HuH-7.5 (cell line): Measurements from ENCODE around the gene CALCOCO1.
"Not testable (repeated sequence)": the region's sequence is repeated elsewhere in the genome, so short reads cannot be mapped to it uniquely, and the experiment has no call there.

Experiments used
- DNase-seq: peaks from one replicate; pipeline ENCODE4 v3.0.0; 2011; ENCODE audit warnings: low spot score

CALCOCO1 gene, protein sequence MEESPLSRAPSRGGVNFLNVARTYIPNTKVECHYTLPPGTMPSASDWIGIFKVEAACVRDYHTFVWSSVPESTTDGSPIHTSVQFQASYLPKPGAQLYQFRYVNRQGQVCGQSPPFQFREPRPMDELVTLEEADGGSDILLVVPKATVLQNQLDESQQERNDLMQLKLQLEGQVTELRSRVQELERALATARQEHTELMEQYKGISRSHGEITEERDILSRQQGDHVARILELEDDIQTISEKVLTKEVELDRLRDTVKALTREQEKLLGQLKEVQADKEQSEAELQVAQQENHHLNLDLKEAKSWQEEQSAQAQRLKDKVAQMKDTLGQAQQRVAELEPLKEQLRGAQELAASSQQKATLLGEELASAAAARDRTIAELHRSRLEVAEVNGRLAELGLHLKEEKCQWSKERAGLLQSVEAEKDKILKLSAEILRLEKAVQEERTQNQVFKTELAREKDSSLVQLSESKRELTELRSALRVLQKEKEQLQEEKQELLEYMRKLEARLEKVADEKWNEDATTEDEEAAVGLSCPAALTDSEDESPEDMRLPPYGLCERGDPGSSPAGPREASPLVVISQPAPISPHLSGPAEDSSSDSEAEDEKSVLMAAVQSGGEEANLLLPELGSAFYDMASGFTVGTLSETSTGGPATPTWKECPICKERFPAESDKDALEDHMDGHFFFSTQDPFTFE

GRCh38 chr12:53727310-53728041 is at the start of gene CALCOCO1:
Gene CALCOCO1 (minus strand): TSS chr12:53727452. CDS start chr12:53725242, 2,210 bp downstream.
- DNase-seq = peak; percentile 96

DNA sequence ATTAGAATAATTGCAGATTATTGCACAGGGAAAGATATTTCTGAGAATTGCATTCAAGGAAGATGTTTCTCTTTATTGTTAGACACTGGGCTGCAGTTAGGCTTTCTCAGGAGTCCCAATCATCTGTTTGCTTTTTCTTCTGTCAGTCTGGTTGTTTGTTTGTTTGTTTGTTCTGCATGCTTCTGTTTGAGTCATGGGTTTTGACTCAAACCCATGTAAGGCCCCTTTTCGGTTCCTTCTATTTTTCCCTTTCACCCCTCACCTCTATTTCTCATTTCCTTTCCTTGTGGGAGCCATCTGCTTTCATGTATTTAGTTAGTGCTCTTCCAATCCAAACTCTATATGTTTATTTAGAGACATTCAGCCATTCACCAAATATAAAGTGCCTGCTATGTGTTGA is 49.6 kb upstream of the CALCOCO1 start:
- DNase-seq = no peak

DNA sequence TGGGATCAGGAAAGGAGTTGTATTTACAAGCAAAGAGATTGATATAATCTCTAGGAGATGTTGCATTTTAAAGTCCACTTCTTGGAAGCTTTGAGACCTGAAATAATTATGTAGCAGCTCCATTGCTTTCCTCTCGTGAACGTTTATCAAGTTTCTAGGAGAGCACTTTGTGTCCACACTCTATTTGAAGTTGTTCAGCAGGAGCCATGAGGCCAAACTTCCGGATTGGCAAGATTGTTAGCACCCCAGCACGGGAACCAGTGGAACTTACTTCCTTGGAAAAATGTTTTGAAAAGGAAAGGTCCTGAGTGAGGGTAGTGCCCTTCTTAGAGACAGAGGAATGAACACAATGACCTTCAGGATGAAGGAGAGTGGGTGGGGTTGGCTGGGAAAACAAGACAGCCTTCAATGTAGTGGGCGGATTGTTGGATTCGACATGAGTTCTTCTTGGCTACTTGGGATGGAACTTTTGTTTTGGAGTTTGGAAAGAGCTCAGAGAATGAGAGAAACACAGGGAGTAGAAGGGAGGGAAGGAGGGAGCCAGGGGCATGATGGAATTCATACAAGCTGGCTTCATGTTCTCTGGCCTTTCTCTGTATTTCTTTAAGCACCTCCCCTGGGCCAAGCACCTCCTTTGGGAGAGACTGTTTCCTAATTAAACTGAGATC is 48.4 kb upstream of the CALCOCO1 start:
- DNase-seq = no peak

- DNase-seq = no peak
Observed at GRCh38 chr12:53770281-53770680, 43.0 kb upstream of the CALCOCO1 start.

- no peak for DNase-seq
Observed at GRCh38 chr12:53768976-53769375, 41.7 kb upstream of the CALCOCO1 start.

GRCh38 chr12:53766881-53767280 is 39.6 kb upstream of the CALCOCO1 start:
- DNase-seq = no peak

DNA sequence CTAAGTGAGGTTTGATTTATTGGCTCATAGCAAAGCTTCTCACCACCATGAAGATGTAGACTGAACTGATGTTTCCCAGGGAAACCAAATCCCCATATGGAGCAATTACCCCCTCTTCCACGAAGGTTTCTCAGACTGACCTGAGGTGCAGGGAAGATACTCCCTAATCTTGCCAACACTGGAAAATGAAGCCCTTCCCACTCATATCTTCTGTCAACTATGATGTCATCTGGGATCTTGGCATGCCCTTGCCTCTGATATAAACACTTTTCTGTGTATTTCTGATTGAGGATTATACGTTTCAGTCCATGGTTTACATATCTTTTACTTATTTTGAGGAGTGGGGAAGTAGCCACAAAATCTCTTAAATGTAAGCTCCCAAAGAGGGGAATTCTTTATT is 38.6 kb upstream of the CALCOCO1 start:
- no peak for DNase-seq

DNA sequence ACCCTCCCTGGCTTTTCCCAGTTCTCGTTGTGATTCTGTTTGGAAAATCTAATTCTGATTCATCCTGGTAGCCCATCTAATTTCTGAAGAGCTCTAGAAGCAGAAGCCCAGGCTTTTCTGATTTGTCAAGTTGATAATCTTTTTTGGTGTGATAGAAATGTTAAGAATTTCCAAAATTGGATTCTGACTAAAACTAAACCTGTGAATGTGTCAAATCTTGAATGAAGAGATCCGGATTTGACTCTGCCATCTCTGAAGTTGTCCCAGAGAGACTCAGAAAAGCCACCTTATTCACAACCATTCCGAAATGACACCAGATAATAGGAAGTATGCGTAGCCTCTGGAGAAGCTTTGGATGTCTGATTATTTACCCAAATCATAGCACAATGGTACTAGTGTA is 37.4 kb upstream of the CALCOCO1 start:
- DNase-seq = no peak

DNA sequence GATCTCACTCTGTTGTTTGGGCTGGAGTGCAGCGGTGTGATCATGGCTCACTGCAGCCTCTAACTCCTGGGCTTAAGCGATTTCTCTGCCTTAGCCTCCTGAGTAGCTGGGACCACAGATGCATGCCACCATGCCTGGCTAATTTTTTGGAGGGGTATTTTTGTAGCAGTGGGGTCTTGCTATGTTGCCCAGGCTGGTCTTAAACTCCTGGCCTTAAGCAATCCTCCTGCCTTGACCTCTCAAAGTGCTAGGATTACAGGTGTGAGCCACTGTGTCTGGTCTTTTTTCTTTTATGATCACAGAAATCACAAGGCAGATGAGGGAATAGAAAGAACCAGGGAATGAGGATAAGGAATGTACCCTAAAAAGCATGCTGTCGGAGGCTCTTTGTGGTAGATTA is 35.5 kb upstream of the CALCOCO1 start:
- not testable (repeated sequence) for DNase-seq

GRCh38 chr12:53761306-53761705 is 34.1 kb upstream of the CALCOCO1 start:
- DNase-seq = no peak

DNA sequence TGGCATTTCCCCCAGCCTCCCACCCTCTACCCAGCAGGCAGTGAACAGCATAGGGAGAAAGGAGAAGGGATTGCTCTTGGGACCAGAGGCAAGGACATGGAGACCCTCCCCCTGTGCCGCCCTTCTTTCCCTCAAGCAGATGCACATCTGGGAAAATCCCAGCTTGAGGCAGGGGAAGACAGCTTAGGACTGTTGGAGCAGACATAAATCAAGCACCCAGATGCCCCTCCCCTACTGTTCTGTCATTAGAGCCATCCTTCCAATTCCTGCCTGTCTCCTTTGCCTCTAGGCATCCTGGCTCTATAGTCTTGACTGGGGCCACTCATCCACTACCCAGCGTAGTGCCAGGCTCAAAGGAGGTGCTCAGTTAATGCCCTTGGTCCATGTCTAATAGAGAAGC is 32.0 kb upstream of the CALCOCO1 start:
- DNase-seq = no peak

DNA sequence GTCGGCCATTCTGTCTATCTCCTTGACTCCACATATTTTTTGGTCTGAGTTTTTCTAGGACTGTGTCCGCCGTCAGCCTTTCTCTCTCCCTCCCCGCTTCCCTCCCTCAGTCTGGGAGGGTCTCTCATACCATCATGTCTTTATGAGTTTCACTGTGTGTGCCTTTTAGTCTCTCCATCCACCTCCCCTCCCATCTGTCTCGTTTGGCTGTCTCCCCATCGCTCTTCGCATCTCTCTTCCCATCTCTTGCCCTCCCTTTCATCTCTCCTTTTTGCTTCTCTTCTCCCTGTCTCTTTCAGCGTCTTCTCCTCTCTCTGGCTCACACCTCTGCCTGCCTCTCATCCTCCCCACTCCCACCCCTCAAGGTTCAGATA is 31.5 kb upstream of the CALCOCO1 start:
- no peak for DNase-seq

- DNase-seq = no peak
Observed at GRCh38 chr12:53758081-53758729, 31.0 kb upstream of the CALCOCO1 start.

DNA sequence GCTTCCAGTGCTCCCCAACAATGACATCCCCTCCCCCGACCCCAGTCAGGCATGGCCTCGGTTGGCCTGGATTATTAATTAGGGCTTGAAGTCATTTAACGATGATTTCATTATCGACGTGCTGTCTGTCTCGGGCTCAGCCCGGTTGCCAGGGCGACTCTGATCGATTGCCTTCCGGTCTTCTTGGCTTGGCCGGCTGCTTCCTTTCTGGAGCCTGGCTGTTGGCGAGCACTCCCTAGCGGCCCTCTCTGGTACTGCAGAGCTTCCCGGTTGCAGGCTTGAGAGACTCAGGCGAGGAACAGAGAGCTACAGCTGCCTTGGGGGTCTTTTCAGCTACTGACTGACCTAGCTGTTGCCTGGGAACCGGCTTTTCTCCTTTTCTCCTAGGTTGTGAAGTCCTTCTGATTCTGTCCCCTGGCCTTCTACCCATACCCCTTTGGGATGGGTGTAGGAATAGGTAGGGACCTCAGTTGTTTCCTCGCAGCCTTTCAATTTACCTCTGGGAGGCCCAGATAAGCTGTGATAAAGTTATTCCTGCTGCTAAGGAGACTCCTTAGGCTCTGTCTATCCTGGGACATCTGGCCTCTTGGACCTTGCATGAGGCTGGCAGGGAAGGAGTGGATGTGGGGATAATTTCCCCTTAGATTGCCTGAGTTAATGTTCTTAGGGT is 30.0 kb upstream of the CALCOCO1 start:
- DNase-seq = peak; percentile 92

DNA sequence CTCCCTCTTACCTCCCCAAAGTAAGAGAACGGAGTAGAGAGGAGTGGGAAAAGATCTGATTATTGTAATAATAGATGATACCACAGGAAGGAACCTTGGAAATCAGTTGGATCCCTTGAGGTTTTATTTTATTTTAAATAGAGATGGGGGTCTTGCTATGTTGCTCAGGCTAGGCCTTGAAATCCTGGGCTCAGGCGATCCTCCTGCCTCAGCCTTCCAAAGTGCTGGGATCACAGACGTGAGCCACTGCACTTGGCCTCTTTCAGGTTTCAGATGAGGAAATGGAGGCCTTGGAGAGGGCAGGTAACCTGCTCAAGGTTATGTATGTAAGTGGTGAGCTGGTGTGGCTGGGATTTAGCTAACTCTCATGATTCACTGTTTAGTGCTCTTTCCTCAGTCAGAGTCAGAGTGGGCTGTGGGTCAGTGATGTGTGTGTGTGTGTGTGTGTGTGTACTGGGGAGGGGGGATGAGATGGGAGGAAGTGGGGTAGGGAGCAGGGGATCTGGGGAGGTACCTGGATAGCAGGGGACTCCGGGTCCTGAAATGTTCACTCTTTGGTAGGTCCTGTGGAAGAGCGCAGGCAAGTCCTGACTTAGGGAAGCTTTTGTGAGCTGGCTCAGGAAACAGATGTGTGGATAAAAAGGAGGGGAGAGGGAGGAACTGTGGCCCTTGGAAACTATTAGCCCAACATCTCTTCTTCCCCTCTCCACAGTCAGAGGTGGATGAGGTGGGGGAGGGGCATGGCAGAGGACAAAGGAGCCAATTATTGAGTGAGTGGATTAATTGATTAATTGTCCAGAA is 29.2 kb upstream of the CALCOCO1 start:
- no peak for DNase-seq

DNA sequence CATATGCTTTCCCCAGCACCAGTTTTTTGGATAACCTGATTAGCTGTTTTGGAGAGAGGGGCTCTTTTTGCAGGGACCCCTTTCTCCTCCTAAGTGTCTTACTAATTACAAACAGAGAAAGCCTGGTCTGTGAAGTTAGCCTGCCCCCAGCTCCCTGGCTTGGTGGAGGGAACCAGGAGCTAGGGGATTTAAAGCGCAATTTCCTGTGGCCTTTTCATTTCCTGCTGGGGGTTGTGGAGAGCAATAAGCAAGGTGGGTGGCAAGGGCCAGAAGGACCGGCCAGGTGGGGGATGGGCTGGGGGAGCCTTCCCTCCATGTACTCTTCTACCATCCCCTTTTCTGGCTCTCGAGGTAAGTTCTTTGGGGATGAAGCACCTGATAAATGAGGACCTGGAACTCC is 28.6 kb upstream of the CALCOCO1 start:
- no peak for DNase-seq

DNA sequence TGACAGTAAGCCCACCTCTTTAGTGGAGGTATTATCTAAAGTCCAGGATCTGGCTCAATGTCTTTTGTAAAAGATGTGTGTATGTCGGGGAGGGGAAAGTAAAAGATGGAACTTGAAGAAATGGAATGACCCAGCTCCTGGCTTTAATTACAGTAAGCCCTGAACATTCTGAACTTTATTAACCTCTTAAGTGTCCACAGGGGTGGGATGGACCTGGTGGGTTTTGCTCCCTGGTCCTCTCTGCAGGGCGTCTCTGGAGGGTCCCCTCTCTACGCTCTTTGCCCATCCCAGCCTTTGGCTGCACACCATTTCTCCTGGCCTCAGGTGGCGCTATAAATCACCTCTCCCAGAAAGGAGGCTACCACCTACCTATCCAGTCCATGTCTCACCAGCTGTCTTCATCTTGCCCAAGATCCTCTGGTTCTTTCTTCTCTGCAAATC is 28.2 kb upstream of the CALCOCO1 start:
- no peak for DNase-seq

DNA sequence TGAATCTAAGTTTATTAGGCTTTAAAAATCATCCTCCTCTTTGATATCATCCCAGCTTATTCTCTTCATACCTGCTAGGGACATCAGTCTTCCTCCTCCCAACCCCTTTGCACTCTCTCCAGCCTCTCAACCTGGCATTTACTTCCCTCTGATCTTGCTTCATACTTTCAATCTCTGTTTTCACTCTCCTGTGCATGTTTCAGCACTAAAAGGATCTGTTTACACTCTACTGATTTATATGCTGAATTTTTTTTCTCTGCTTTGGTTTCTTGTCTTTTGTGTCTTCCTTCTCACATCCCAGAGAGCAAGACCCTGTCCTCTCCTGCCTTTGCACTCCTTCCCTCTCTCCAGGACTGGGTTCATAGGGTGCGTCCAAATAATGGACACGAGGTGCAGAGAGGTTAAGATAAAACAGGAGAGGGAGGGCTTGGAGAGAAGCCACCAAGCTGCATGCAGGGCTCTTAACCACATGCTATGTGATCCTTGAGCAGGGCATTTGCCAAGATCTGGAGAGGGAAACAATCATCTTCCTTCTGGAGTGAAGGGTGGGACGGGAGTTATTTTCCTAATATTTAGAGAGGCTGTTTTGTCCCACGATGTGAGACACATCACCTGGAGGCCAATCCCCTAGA is 27.5 kb upstream of the CALCOCO1 start:
- no peak for DNase-seq

GRCh38 chr12:53754188-53754585 is 26.9 kb upstream of the CALCOCO1 start:
- DNase-seq = no peak

- DNase-seq = no peak
Observed at GRCh38 chr12:53752621-53753020, 25.4 kb upstream of the CALCOCO1 start.
